ENCODE results near the gene MT4.

Gene MT4

GRCh38 chr16:56564793-56565477 lies at the start of gene MT4:
Gene MT4, plus strand, starts transcription at chr16:56565073. Its CDS starts 56 bp downstream, at chr16:56565129.
- DNase-seq (ENCODE audit: low read depth in 2 of 2), result no peak

- DNase-seq (ENCODE audit: low read depth in 2 of 2), result no peak
Measured at GRCh38 chr16:56515665-56516064, 49.2 kb upstream of the MT4 start.

- no peak for DNase-seq (ENCODE audit: low read depth in 2 of 2)
Measured at GRCh38 chr16:56517206-56517605, 47.7 kb upstream of the MT4 start.

- DNase-seq (ENCODE audit: low read depth in 2 of 2), result no peak
Measured at GRCh38 chr16:56518425-56518824, 46.4 kb upstream of the MT4 start.

- peak; percentile 82 to 87 for DNase-seq (ENCODE audit: low read depth in 2 of 2)
Measured at GRCh38 chr16:56519459-56520250, 45.2 kb upstream of the MT4 start, which contains the start of gene BBS2. Gene BBS2, minus strand, starts transcription at chr16:56520024. Its CDS starts 162 bp downstream, at chr16:56519862.

- DNase-seq (ENCODE audit: low read depth in 2 of 2), result no peak
Measured at GRCh38 chr16:56520251-56520577, 44.7 kb upstream of the MT4 start.

- no peak for DNase-seq (ENCODE audit: low read depth in 2 of 2)
Measured at GRCh38 chr16:56525236-56525635, 39.6 kb upstream of the MT4 start.

GRCh38 chr16:56530872-56531271 lies 34.0 kb upstream of the MT4 start:
- DNase-seq (ENCODE audit: low read depth in 2 of 2), result no peak

- no peak for DNase-seq (ENCODE audit: low read depth in 2 of 2)
Measured at GRCh38 chr16:56532714-56533113, 32.2 kb upstream of the MT4 start.

- no peak for DNase-seq (ENCODE audit: low read depth in 2 of 2)
Measured at GRCh38 chr16:56534847-56535383, 30.0 kb upstream of the MT4 start.

GRCh38 chr16:56538331-56538730 lies 26.5 kb upstream of the MT4 start:
- DNase-seq (ENCODE audit: low read depth in 2 of 2), result no peak

GRCh38 chr16:56539656-56540055 lies 25.2 kb upstream of the MT4 start:
- no peak for DNase-seq (ENCODE audit: low read depth in 2 of 2)

- no peak for DNase-seq (ENCODE audit: low read depth in 2 of 2)
Measured at GRCh38 chr16:56542039-56542438, 22.8 kb upstream of the MT4 start.

- DNase-seq (ENCODE audit: low read depth in 2 of 2), result no peak
Measured at GRCh38 chr16:56547120-56547948, 17.5 kb upstream of the MT4 start.

GRCh38 chr16:56547949-56548567 lies 16.8 kb upstream of the MT4 start:
- no peak for DNase-seq (ENCODE audit: low read depth in 2 of 2)

- no peak for DNase-seq (ENCODE audit: low read depth in 2 of 2)
Measured at GRCh38 chr16:56549161-56549560, 15.7 kb upstream of the MT4 start.

- no peak for DNase-seq (ENCODE audit: low read depth in 2 of 2)
Measured at GRCh38 chr16:56549744-56550385, 15.0 kb upstream of the MT4 start.

- no peak for DNase-seq (ENCODE audit: low read depth in 2 of 2)
Measured at GRCh38 chr16:56551796-56552738, 12.8 kb upstream of the MT4 start.

- DNase-seq (ENCODE audit: low read depth in 2 of 2), result no peak
Measured at GRCh38 chr16:56554441-56554840, 10.4 kb upstream of the MT4 start.
